GM12878 (cell line): ENCODE data around the gene HNRNPF. TPM values are rescaled to one million over a fixed set of nuclear protein-coding genes. Genes with fewer than 3 reads are reported as not detected.
A peak's percentile ranks its signal among the peaks of the same experiment; 100 is the strongest.

ENCODE experiments used
- CBFB ChIP-seq: IDR thresholded peaks from 2 replicates; pipeline ENCODE4 v1.6.1; 2016; ENCODE audit warnings: antibody characterized with exemption, low read depth
- CBX5 ChIP-seq: sonication (generic); IDR thresholded peaks from 2 replicates; pipeline ENCODE4 v1.6.1; 2016; ENCODE audit warnings: low read depth, moderate library complexity, mild to moderate bottlenecking, inconsistent platforms
- CHD1 ChIP-seq: IDR thresholded peaks from 2 replicates; pipeline ENCODE4 v1.6.1; 2012; ENCODE audit warnings: low read depth, low read length, improper control_type of control experiment
- DPF2 ChIP-seq: fragments of 450-650 bp; IDR thresholded peaks from 2 replicates; pipeline ENCODE4 v1.6.1; 2017; ENCODE audit warnings: mild to moderate bottlenecking
- EED ChIP-seq: sonication (generic); IDR thresholded peaks from 2 replicates; pipeline ENCODE4 v1.6.1; 2016; ENCODE audit warnings: antibody characterized with exemption, low read depth
- KLF5 ChIP-seq: fragments of 450-650 bp; IDR thresholded peaks from 2 replicates; pipeline ENCODE4 v1.6.1; 2014; ENCODE audit warnings: mild to moderate bottlenecking; ENCODE audit not compliant: partially characterized antibody
- MXI1 ChIP-seq: fragments of 150-350 bp; IDR thresholded peaks from 2 replicates; pipeline ENCODE4 v1.6.1; 2011; ENCODE audit warnings: low read depth, mild to moderate bottlenecking, inconsistent platforms, low read length, improper control_type of control experiment
- RELA ChIP-seq: fragments of 450-650 bp; IDR thresholded peaks from 2 replicates; pipeline ENCODE4 v1.8.0; 2014; ENCODE audit warnings: borderline replicate concordance; ENCODE audit not compliant: partially characterized antibody
- SREBF1 ChIP-seq: IDR thresholded peaks from 2 replicates; pipeline ENCODE4 v1.6.1; 2012; ENCODE audit warnings: mild to moderate bottlenecking, low read length
- SRF ChIP-seq, 2 experiments: IDR thresholded peaks; 2 replicates each; pipeline ENCODE4 v1.6.1; 2011; ENCODE audit warnings: low read depth in 2 of 2, low read length in 2 of 2, mild to moderate bottlenecking in 1 of 2, moderate library complexity in 1 of 2
- TBL1XR1 ChIP-seq: IDR thresholded peaks from 2 replicates; pipeline ENCODE4 v1.6.1; 2012; ENCODE audit warnings: low read depth, low read length, improper control_type of control experiment
- TCF3 ChIP-seq: IDR thresholded peaks from 2 replicates; pipeline ENCODE4 v1.6.1; 2012; ENCODE audit warnings: low read depth, mild to moderate bottlenecking, low read length, borderline replicate concordance; ENCODE audit not compliant: insufficient read depth
- ZBED1 ChIP-seq: IDR thresholded peaks from 2 replicates; pipeline ENCODE4 v1.6.1; 2016; ENCODE audit warnings: borderline replicate concordance
- polyA plus RNA-seq, 11 experiments: library from polyadenylated mRNA; depleted of rRNA in 4 of 11; unstranded in 6 of 11; stranded (reverse) in 5 of 11; fragments of >200 nt; fragmentation: Nextera tagmentation in 4 of 11; fragmentation: Illumina TruSeq in 1 of 11; extraction: Ambion mirVana in 4 of 11; extraction: Trizol in 1 of 11; gene quantifications; 1 replicate in 1 of 11; 2 replicates in 10 of 11; pipeline versions ENCODE4 v1.2.1 to v1.2.3, GENCODE V29; 2011 to 2016; ENCODE audit warnings: inconsistent platforms in 2 of 11, missing spikeins in 2 of 11, low read depth in 1 of 11
- total RNA-seq, 4 experiments: library from RNA; depleted of rRNA in 3 of 4; stranded (reverse); fragments of >200 nt in 3 of 4; fragmentation: Illumina TruSeq in 1 of 4; extraction: Trizol in 1 of 4; gene quantifications; 2 replicates each; pipeline versions ENCODE4 v1.2.1 to v1.2.3, GENCODE V29; 2013 to 2021
- TF ChIP-seq, protein P1 (sequence below): IDR thresholded peaks from 2 replicates; pipeline ENCODE4 v1.6.1; 2011; ENCODE audit warnings: mild to moderate bottlenecking, low read depth, low read length, moderate library complexity; ENCODE audit not compliant: insufficient replicate concordance
- TF ChIP-seq, protein P2 (sequence below): fragments of 450-650 bp; IDR thresholded peaks from 2 replicates; pipeline ENCODE4 v1.6.1; 2018; ENCODE audit warnings: borderline replicate concordance, mild to moderate bottlenecking; ENCODE audit not compliant: partially characterized antibody
- TF ChIP-seq, protein P3 (sequence below): fragments of 450-650 bp; IDR thresholded peaks from 2 replicates; pipeline ENCODE4 v1.6.1; 2018; ENCODE audit warnings: mild to moderate bottlenecking, low read depth, moderate library complexity; ENCODE audit not compliant: partially characterized antibody
- TF ChIP-seq, protein P4 (sequence below): fragments of 450-650 bp; IDR thresholded peaks from 2 replicates; pipeline ENCODE4 v1.6.1; 2017; ENCODE audit warnings: low read depth, mild to moderate bottlenecking, moderate library complexity

HNRNPF gene
- total and polyA plus RNA-seq, 10 of the 15 experiments (the other 5 are each of a cell fraction or from before 2014, with no cell fraction given) = 156 to 373 (median 293) TPM

DNA sequence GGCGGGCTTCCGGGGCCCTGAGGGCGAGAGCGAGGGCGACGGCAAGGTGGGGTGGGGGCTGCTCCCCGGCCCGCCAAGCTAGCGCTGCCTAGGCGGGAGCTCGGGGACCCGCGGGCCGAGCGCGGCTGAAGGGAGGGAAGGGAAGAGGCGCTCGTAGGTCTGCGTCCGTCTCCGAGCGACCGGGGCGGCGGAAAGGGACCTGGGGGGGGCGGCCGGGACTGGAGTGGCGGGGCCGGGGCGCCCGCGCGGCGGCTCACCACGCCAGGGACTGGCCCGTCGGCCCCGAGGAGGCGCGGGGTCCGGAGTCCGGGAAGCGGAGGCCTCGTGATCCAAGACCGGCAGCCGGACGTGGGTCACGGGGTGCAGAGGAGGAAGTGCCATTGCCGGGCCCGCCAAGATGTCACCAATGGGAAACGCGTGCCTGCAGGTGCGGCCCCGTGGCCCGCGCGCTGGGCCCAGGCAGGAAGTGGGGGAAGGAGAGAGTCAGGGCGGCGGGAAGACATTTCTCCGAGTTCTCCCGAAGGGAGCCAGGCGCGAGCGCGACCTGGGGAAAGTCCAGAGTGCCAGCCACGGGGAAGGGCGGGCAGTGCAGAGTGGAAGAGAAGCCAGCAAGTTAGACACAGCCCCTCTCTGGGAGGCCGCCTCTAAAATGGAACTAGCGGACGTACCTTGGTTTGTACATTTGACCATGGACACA is 11.9 kb downstream of the HNRNPF start (continued):
- TF ChIP-seq, protein P1, sequence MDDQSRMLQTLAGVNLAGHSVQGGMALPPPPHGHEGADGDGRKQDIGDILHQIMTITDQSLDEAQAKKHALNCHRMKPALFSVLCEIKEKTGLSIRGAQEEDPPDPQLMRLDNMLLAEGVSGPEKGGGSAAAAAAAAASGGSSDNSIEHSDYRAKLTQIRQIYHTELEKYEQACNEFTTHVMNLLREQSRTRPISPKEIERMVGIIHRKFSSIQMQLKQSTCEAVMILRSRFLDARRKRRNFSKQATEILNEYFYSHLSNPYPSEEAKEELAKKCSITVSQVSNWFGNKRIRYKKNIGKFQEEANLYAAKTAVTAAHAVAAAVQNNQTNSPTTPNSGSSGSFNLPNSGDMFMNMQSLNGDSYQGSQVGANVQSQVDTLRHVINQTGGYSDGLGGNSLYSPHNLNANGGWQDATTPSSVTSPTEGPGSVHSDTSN = peak; percentile 3
- TF ChIP-seq, protein P2, sequence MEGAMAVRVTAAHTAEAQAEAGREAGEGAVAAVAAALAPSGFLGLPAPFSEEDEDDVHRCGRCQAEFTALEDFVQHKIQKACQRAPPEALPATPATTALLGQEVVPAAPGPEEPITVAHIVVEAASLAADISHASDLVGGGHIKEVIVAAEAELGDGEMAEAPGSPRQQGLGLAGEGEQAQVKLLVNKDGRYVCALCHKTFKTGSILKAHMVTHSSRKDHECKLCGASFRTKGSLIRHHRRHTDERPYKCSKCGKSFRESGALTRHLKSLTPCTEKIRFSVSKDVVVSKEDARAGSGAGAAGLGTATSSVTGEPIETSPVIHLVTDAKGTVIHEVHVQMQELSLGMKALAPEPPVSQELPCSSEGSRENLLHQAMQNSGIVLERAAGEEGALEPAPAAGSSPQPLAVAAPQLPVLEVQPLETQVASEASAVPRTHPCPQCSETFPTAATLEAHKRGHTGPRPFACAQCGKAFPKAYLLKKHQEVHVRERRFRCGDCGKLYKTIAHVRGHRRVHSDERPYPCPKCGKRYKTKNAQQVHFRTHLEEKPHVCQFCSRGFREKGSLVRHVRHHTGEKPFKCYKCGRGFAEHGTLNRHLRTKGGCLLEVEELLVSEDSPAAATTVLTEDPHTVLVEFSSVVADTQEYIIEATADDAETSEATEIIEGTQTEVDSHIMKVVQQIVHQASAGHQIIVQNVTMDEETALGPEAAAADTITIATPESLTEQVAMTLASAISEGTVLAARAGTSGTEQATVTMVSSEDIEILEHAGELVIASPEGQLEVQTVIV = peak; percentile 83
- TF ChIP-seq SRF (IDR thresholded peaks at IDR 0.05; ENCODE audit: low read depth in 2 of 2, low read length in 2 of 2) = no peak
- no peak; the same call in 1 of the 2 replicates for TF ChIP-seq CHD1
- peak; percentile 62 for TF ChIP-seq KLF5
- no peak for TF ChIP-seq SREBF1
- TF ChIP-seq EED = peak; percentile 96
- peak; percentile 95 for TF ChIP-seq MXI1
- TF ChIP-seq ZBED1 = peak; percentile 30; the same call in 1 of the 2 replicates
- no peak for TF ChIP-seq RELA
- TF ChIP-seq, protein P3, sequence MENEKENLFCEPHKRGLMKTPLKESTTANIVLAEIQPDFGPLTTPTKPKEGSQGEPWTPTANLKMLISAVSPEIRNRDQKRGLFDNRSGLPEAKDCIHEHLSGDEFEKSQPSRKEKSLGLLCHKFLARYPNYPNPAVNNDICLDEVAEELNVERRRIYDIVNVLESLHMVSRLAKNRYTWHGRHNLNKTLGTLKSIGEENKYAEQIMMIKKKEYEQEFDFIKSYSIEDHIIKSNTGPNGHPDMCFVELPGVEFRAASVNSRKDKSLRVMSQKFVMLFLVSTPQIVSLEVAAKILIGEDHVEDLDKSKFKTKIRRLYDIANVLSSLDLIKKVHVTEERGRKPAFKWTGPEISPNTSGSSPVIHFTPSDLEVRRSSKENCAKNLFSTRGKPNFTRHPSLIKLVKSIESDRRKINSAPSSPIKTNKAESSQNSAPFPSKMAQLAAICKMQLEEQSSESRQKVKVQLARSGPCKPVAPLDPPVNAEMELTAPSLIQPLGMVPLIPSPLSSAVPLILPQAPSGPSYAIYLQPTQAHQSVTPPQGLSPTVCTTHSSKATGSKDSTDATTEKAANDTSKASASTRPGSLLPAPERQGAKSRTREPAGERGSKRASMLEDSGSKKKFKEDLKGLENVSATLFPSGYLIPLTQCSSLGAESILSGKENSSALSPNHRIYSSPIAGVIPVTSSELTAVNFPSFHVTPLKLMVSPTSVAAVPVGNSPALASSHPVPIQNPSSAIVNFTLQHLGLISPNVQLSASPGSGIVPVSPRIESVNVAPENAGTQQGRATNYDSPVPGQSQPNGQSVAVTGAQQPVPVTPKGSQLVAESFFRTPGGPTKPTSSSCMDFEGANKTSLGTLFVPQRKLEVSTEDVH = no peak
- no peak for TF ChIP-seq TBL1XR1
- TF ChIP-seq CBFB = no peak
- peak; percentile 82 for TF ChIP-seq TCF3
- TF ChIP-seq, protein P4, sequence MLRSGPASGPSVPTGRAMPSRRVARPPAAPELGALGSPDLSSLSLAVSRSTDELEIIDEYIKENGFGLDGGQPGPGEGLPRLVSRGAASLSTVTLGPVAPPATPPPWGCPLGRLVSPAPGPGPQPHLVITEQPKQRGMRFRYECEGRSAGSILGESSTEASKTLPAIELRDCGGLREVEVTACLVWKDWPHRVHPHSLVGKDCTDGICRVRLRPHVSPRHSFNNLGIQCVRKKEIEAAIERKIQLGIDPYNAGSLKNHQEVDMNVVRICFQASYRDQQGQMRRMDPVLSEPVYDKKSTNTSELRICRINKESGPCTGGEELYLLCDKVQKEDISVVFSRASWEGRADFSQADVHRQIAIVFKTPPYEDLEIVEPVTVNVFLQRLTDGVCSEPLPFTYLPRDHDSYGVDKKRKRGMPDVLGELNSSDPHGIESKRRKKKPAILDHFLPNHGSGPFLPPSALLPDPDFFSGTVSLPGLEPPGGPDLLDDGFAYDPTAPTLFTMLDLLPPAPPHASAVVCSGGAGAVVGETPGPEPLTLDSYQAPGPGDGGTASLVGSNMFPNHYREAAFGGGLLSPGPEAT = peak; percentile 78
- TF ChIP-seq CBX5 = 0 out of 2 replicates have a peak, but pooled peaks have one; percentile 74
- peak; percentile 54; the same call in 1 of the 2 replicates for TF ChIP-seq DPF2
